GM10248 (cell line): ENCODE data around the gene TMEM97.

Experiments
- CTCF ChIA-PET: fragments of 300-600 bp; sonication (Branson Sonifier 250); formaldehyde crosslinking; extraction: SDS; loops from one replicate; lab custom pipeline; 2021; ENCODE audit warnings: antibody characterized with exemption; lab: Yijun Ruan, JAX
- POLR2A ChIA-PET: fragments of 350-650 bp; sonication (Branson Sonifier 250); formaldehyde crosslinking; extraction: SDS; loops from one replicate; lab custom pipeline; 2020; ENCODE audit warnings: antibody characterized with exemption; lab: Yijun Ruan, JAX
- DNase-seq: peaks from one replicate; pipeline ENCODE4 v3.0.0; 2012; ENCODE audit errors: extremely low spot score
- TF ChIP-seq, protein P1 (sequence below): IDR thresholded peaks from 2 replicates; pipeline ENCODE4 v1.5.1; 2012; ENCODE audit warnings: mild to moderate bottlenecking, low read depth; ENCODE audit errors: extremely low read depth, missing control alignments, control extremely low read depth

Gene TMEM97

DNA sequence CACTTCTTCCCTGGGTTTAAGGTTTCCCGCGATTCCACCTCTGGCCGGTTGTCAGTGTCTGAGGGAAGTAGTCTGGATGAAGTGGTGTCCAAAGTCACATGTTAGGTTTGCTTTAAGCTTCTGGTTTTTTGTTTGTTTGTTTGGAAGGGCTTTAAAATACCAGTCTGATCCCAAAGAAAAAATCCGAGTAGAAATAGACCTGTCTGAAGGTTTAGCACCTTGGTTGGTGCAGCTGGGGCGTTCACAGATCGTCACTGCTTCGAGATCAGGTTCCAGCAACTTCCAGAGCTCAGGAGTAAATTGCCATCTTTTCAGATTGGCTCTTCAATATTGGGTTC lies 567 bp downstream of the TMEM97 start:
- TF ChIP-seq, protein P1, sequence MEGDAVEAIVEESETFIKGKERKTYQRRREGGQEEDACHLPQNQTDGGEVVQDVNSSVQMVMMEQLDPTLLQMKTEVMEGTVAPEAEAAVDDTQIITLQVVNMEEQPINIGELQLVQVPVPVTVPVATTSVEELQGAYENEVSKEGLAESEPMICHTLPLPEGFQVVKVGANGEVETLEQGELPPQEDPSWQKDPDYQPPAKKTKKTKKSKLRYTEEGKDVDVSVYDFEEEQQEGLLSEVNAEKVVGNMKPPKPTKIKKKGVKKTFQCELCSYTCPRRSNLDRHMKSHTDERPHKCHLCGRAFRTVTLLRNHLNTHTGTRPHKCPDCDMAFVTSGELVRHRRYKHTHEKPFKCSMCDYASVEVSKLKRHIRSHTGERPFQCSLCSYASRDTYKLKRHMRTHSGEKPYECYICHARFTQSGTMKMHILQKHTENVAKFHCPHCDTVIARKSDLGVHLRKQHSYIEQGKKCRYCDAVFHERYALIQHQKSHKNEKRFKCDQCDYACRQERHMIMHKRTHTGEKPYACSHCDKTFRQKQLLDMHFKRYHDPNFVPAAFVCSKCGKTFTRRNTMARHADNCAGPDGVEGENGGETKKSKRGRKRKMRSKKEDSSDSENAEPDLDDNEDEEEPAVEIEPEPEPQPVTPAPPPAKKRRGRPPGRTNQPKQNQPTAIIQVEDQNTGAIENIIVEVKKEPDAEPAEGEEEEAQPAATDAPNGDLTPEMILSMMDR = no peak
- ChIA-PET CTCF (interaction anchor here (1.2 to 3.5 kb wide), 5 partner anchors 10 to 426 kb away, joined by 3 to 16 read pairs (median 7); partner anchors contain the start of genes IFT20, LYRM9 and TNFAIP1), POLR2A (no interaction called here)
- no peak for DNase-seq

DNA sequence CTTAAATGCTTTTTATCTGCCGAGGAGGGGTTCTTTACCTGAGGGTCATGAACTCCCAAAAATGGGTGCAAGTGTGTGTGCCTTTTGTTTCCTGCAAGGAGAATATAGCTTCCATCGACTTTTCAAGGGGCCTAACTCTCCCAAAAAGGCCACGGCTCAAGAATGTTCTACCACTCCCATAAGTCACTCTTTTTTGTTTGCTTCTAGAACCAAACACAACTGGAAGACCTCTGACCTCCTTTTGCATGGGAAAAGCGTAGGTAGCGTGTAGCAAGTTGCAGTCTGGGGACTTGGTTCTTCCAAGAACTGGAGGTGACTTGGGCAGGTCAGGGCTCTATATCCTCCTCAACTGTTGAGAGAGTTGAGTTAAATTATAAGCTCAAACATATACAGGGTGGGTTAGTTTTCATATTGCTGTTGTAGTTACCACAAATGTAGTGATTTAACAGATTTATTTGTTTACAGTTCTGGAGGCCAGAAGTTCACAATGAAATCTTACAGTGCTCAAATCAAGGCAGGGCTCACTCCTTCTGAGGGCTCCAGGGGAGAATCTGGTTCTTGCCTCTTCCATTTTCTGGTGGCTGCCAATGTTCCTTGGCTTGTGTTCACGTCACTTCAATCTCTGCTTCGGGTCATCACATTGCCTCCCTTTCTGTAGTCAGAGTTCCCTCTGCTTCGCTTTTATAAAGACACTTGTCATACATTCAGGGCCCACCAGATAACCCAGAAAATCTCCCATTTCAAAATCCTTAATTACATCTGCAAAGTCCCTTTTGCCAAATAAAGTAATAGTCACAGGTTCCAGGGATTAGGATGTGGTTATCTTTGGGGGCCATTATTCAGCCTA lies 1.4 kb downstream of the TMEM97 start:
- TF ChIP-seq, protein P1 = no peak
- CTCF ChIA-PET = interaction anchor here (1.1 to 3.5 kb wide), 6 partner anchors 9 to 427 kb away, joined by 3 to 16 read pairs (median 5); partner anchors contain the start of genes IFT20, LYRM9 and TNFAIP1
- DNase-seq = no peak
- POLR2A ChIA-PET = no interaction called here

DNA sequence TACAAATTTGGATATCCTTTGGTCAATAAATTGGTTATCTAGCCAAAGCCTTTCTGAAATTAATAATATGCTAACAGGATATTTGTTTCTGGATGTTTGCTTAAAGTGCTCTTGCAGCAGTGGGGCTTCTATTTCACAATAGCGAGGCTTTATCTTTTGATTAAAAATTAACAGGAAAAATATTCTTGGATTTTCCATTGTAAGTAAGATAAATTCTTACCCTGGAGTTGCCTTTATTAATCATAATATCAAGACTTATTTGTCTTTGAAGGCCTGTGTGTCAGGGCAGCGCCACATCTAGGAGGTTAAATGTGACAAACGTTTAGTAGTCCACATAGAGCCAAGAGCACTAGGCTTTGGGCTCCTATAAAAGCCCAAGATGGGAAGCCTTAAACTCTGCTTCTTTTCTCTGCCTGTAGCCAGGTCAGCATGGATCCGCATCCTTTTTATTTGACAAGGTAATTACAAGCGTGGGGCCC lies 5.3 kb downstream of the TMEM97 start:
- ChIA-PET POLR2A (no interaction called here), CTCF (no interaction called here)
- DNase-seq = no peak
- TF ChIP-seq, protein P1 = no peak

DNA sequence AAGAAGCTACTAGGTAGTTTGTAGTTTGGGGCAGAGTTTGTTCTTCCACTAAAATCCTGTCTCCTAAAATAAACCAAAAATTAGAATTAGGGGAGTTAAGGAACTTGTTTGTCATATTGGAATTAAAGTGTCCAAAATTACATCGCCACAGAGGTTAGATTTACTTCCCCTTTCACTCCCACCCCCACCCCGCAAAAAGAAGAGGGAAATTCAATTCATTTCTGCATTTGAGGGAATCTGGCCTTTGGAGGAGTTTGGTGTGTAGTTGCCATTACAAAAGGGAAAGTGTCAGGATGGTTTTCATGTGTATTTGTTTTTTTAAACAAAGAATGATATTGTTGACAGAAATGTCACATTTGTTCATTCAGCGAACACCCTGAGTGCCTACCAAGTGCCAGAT lies 5.8 kb downstream of the TMEM97 start:
- POLR2A ChIA-PET = no interaction called here
- no peak for DNase-seq

DNA sequence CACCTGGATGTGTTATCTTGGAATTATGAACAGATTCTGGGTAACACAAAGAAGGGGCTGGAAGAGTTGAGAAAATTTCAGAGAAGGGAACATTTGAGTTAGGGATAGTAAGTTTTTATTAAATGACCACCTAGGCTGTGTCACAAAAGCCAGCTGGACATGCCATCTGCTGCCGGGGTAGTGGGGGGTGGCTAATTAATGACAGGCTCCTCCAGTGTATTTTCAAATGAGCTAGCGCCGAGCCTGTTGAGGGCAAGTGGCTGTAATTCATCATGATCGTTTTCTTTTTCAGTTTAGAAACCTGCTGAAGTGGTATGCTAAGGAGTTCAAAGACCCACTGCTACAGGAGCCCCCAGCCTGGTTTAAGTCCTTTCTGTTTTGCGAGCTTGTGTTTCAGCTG lies 6.2 kb downstream of the TMEM97 start:
- DNase-seq = no peak
- CTCF ChIA-PET = interaction anchor here (1.1 to 1.5 kb wide), 5 partner anchors 10 to 32 kb away, joined by 3 to 4 read pairs (median 3); partner anchors contain the start of genes IFT20, POLDIP2 and TNFAIP1
- TF ChIP-seq, protein P1 = no peak
- POLR2A ChIA-PET = no interaction called here

More for the DNA sequence above, 5.8 kb downstream of the TMEM97 start:
- TF ChIP-seq, protein P1 = no peak
- CTCF ChIA-PET = interaction anchor here (1.4 to 1.5 kb wide), 2 partner anchors 14 to 23 kb away, joined by 3 read pairs; no protein-coding TSS in a partner anchor

DNA sequence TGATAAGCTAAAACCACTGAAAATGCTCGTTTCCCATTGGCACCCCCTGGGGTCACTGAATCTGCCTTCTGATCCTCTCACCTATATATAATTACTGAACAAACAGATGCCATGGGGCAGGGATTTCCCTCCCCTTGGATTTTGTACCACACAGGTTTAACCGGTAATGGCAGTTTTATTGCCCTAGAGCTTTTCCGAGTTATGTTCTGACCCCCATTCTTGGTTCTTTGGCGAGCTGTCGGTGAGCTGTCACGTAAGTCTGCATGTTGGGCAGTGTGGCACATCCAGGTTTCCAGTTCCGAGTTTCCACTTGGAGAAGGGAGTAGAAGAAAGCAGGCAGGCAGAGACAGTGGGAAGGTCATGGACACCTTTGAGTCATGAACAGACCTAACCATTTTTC lies 7.1 kb downstream of the TMEM97 start:
- DNase-seq = no peak
- ChIA-PET POLR2A (no interaction called here), CTCF (interaction anchor here (0.9 to 1.5 kb wide), 6 partner anchors 9 to 31 kb away, joined by 3 to 4 read pairs (median 3); partner anchors contain the start of genes IFT20, POLDIP2 and TNFAIP1)
- TF ChIP-seq, protein P1 = no peak
